Myocyte (in vitro differentiated cells): ENCODE measurements around the gene GRM7. TPM values are rescaled to one million over a fixed set of nuclear protein-coding genes. Genes with fewer than 3 reads are reported as not detected.

Experiments
- DNase-seq: peaks from one replicate; pipeline ENCODE4 v3.0.0-alpha.2; 2012; ENCODE audit warnings: low read depth
- total RNA-seq: library from RNA; depleted of rRNA; stranded (reverse); fragments of >200 nt; gene quantifications from 2 replicates; pipeline ENCODE4 v1.2.3, GENCODE V29; 2014

The GRM7 gene
- total RNA-seq, 1 donor from 2014 or later = not detected

DNA sequence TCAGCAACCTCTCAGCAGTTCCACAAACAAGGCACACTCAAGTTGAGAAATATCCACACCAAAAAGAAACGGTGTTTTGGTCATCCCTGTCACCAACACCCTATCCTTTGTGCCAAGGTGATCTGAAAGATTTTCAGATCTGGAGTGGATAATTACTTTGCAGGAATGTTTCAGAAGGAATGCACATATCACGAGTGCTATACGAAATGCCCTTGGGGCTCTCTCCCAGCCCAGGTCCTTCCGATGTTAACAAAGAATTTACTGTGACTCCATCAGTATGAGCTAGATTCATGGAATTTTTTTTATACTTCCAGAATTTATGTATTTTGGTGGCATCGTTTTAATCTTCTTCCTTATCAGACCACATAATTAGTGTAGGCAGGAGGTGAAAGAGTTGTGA is 105.0 kb downstream of the GRM7 start:
- DNase-seq = no peak

DNA sequence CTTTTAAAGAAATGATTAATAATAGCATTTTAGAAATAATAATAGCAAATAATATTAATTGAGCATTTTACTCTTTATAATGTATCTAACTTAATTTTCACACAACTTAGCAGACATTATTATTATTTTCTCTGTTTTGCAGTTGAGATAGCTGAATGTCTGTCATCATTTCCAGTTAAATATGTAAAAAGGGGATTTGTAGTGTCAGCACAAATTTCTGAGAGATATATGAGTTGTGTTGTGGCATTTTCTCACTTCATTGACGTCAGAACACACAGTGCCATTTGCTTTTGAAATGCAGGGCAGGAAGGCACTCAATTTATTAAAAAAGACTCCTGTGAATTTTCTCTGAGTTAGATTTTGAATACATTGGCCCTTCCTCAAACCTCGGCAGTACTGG is 111.0 kb downstream of the GRM7 start:
- DNase-seq = no peak

DNA sequence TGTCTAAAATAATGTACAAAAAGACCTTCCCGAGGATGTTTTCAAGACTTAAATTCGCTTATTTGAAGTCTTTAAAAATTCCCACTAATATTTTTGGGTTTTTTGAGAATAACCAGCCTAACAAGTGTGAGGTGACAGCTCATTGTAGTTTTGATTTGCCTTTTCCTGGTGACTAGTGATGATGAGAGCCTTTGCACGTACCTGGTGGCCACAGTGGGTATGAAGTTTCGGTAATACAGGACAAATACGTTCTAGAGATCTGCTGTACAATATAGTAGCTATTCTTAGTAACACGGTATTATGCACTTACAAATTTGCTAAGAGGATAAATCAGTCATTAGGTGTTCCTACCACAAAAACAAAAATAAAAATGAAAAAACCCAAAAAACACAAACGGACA is 124.9 kb downstream of the GRM7 start:
- DNase-seq = no peak

DNA sequence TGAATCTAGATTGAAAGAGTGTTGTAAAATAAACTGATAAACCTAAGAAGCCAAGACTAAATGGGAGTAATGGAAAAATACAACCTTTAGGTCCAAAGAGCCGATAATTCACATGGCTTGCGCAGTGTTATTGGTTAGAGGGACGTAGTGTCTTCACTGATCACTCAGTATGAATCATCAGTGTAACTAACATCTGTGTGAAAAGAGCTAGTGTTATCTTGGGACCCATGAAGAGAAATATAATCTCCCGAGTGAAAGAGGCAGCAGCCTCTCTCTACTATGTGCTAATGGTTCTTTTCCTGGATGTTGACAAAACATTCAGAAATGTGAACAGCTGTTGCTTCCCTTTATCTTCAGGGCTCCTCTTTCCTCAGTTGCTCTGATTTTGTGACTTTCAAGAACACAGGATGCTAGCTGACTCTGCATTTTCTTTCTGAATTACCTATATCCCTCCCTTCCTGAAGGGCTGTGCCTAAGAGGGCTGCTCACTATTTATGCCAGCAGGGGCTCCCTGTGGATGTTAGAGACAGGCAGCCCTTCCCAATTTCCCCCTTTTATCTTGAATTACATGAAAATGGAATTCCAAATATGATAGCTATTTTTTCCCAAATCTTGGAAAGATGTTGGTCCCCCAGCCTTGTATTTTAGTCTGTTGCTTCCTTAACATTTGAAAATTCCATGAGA is 128.8 kb downstream of the GRM7 start:
- DNase-seq = no peak

DNA sequence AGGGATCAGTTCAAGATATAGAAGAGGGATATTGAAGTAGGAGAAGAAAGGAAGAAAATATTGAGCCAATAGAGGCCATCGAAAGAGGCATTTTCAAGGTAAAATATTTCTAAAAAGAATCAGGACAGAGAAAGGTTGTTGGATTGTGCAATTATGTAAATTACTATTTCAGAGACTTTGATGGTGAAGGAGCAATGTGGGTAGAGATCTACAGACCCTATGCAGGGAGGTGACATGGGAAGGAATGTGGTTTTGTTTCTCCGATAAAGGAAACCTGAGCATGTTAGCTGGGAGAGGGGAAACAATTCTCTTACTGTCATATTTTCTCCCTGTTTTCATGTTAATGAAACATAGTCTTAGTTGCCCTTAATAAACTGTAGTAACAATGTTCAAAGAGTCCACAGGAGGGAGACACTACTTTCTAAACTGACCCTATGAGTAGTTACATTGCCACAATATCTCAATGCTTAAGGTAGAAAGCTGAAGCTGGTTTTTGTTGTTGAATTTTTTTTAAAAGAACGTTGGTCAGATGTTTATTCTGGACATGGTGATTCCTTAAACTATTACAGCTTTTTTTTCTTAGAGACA is 133.3 kb downstream of the GRM7 start:
- DNase-seq = no peak

DNA sequence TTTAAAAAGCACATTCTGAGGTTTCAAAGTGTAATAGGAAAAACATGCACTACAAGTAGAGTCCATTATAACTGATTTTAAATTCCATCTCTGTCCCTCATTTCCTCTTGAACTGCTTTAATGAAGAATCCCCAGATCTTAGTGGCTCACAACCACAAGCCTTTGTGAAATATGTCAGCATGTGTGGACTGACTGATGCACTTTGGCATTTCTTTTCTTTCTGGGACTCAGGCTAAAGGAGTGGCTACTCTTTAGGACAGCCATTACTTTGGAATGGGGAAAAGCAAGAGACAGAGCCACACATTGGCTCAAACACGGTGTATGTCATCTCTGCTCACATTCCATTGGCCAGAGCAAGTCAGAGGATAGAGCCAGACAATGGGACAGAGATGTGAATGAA is 139.6 kb downstream of the GRM7 start:
- DNase-seq = no peak

DNA sequence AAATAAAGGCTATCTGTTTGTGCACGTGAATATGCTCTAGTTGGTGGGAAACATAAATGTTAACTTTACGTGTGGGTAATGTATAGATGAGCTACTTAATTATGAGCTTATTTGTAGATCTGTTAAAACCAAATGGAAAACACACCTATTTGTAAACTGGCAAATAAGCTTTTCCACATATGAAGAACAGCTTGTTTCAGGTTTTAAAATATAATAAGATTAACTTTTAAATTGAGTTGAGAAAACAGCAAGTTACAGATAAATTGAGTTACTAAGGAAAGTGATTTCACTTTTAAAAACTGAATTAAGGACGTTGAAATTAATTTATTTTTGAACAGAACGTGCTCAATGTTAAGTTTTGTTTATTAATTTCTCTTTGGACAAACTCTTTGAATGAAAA is 140.5 kb downstream of the GRM7 start:
- DNase-seq = no peak

DNA sequence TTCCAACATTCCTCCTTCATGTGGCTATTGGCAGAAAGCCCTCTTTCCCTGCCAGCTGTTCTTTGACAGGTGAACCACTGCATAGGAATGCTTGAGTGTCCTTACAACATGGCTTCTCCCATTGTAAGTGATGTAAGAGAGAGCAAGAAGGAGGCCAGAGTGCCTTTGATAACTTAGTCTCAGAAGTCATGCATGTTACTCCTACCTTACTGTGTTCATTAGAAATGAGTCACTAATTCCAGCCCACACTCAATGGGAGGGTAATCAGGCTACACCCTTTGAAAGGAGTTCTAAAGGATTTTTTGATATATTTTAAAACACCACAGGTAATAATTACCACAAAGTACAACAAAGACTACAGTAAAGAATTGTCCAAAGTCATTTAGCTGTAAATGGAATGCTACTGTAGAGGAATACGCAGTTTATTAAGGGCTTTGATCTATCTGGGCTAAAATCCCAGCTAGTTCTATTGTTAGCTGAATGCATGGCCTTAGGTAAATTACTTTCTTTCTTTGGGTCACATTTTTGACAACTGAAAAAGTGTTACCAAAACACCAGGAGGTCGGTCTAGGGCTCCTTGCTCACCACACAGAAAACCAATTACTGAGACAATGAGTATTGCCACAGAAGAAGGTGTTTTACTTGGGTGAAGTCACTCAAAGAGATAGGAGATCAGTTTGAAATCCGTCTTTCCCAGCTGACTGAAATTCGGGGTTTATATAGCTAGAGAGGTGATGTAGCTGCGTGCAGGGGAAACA is 154.9 kb downstream of the GRM7 start:
- no peak for DNase-seq

DNA sequence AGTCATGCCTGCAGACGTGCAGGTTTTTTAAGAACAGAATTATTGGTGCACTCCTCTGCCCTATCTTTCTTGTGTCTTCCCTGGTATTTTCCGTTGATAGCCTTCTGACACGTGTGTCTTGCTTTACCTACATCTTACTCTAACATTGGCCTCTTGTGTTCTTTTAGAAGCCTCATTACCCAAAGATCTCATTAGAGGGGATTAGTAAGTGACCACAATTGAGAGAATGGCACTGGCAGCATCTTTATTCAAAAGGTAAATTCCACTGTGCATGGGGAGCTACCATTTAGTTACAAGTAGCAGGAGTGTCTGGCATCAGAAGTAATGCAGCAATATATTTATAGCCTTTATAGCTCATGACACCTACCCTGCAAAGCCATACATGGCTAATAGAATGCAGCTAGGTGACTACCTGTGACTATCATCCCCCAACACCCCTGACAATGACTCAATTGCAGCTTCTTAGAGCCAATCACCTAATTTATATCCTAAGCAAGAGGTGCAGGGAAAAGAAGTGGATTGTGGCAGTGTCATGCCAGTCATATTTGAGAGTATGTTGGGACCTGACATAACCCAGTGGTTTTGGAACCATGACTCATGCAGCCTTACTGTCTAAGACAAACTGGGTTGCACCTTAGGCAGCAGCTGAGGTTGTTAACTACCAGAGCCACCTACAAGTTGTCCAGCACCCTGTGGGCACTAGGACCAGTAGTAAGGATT is 164.8 kb downstream of the GRM7 start:
- no peak for DNase-seq

DNA sequence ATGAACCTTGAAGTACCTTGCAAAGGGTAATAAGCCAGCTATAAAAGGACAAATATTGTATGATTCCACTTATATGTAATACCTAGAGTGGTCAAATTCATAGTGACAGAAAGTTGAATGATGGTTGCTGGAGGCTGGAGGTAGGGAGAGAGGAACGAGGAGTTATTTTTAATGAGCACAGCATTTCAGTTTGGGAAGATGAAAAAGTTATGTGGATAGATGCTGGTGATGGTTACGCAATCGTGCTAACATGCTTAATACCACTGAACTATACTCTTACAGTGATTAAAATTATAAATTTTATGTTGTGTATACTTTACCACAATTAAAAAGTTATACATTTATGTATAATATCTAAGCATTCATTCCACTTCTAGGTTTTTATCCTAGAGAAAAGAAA is 168.6 kb downstream of the GRM7 start:
- no peak for DNase-seq

DNA sequence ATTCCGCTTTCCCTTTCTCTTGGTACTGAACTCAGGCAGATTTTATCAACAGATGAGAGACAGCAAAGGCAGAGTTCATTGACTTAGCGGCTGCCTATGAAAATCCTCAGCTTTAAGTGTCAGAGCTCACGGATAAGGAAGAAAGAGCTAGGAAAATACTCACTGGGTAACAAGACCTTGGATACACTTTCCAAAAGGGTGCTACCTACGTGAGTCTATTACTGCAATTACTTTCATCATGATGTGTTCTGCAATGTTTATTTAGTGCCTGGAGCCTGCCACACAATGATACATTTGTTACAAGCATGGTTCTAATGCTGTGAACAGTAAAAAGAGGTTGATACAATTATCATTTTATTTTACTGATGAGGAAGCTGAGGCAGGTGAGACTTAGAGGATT is 177.5 kb downstream of the GRM7 start:
- DNase-seq = no peak

DNA sequence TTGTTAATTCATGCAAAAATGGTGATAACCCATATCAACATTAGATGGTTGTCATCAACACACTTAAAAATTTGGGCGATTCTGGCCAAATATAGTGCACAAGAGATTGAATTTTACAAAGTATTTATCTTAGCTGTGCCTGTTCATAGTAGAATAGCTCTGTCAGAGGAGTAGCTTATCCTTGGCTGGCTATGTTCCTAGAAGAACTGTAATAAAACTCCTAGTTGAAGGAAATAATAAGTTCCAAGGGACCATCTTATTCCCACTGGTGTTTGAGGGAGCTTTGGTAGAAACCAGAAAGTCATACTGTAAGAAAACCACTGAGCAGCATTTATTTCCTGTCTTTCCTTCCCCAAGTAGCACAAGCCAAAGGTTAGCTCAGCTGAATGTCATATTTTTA is 201.8 kb downstream of the GRM7 start:
- DNase-seq = no peak

DNA sequence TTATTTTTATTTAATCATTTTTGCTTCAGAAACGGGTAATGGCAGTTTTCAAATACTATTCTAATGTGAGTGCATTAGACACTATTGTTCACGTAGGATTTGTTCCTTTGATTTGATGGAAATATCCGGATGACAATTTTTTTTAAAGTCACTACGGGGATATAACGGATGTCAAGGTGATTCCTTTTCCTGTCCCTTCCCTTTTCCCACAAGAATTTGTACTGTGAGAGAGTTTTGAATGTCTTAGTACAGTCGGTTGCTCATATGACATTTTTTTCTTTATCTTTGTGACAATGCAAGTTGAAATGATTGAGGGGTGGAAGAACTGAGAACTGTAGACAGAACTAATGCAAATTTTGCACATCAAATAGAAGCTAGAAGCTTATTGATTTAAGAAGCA is 209.5 kb downstream of the GRM7 start:
- DNase-seq = no peak

DNA sequence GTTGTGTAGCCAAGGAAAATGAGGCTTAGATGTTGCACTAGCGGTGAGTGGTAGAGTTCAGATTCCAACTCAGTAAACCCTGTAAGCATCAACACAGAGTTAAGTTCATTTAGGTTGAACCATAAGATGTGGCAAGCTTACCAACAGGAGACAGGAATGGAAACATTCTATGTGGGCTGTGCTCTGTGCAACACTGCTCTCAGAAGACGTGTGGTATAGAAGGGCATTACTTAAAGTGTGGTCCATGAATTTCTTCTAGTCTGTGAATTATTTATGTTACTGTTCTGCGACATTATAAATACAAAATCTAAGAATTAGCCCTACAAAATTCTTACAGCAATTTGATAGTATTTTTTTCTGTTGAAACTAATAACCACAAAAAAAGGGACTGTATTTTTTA is 213.3 kb downstream of the GRM7 start:
- DNase-seq = no peak

DNA sequence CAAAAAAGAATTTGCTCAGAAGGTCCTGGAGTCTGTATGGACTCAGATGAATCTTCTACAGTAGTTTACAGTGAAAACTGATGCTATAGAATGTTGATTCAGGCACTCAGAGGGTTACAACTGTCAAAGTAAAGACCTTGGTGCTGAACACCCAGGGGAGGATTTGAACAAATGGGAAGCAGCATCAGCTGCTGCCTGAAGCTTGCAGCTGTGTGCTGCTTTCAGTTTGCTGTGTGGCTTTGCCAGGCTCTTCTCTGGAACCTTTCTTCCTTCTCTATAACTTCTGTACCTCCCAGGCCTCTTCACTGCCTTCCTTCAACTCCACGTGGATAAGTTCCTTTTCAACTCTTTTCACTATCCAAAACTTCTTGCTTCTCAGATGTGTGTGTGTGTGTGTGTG is 214.2 kb downstream of the GRM7 start:
- no peak for DNase-seq

DNA sequence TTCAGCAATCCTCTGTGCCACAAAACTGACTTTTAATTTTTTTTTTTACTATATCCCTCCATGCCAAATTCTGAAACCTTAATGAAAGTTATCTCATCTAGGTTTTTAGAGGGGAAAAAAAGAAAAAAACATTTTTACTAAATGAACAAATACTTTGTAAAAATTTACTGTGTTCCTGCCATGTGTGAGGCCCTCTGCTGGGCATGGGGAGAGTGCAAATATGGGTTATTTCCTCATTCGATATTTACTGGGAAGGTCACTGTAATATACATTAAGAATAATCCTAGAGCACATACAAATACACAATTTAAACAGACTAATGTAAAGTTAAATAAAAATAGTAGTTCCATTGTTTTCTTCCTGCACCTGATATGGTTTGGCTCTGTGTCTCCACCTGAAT is 215.0 kb downstream of the GRM7 start:
- DNase-seq = no peak

DNA sequence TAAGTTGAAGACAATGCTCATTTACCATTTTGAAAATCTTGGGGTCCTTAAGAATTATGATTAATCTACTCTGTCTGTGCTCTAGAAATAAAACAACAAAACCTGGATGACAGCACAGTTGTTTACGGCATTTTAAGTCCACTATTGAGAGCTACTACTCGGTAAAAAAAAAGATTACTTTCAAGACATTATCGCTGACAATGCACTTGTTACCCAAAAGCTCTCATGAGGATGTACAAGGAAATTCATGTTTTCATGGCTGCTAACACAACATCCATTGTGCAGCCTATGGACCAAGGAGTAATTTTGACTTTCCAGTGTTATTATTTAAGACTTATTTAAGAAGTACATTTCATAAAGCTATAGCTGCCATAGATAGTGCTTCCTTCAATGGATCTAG is 221.3 kb downstream of the GRM7 start:
- no peak for DNase-seq

DNA sequence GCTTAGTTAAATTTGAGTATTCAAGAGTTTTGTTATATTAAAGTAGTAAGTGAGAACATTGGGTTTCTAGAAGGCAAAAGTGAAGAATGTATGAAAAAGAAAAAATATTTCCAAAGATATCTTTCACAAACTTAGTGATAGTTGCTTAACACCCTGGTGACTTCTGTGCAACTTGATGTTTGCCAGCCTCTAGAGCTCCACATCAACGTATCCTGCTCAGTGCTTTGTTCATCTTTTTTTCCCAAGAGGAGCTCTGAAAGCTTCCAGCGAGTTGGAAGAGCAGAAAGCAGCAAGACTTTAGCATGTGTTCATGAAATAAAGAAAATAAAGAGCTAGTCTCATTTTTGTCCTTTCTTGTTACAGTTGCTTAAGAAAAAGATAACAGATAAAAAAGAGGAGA is 225.5 kb downstream of the GRM7 start:
- no peak for DNase-seq

DNA sequence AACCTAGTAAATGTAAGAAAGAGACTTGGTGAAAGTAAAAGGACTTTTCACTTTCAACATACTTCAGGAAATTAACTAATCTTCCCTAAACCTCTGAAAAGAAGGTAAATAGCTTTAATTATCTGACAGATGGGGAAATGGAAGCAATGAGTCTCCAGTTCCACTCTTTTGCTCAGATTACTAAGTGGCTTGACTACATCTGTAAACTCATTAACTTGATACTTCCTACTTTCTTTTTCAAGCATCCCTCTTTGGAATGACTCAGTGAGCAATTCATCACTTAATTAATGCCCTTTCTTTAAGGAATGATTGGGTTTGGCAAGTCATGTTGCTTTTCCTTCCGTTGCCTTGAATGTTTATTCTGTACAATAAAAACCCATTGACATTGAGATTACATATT is 234.2 kb downstream of the GRM7 start:
- no peak for DNase-seq

DNA sequence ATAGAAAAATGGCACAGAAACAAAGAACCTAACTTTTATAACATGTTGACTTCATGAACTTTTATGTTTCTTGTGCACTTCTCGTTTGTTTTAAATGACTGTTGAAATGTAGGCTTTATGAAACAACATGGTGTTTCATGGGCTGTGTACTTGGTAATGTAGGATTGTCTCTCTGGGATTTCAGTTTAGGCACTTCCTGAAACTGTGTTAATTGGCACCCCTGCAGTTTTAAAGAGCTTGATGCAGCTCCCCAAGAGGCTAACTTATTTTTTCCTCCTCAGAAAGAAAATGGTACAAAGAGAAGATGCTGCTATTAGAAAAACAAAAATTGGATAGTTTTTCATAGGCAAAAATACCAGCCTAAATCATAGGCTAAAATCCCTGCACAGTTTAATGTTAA is 239.2 kb downstream of the GRM7 start:
- no peak for DNase-seq

DNA sequence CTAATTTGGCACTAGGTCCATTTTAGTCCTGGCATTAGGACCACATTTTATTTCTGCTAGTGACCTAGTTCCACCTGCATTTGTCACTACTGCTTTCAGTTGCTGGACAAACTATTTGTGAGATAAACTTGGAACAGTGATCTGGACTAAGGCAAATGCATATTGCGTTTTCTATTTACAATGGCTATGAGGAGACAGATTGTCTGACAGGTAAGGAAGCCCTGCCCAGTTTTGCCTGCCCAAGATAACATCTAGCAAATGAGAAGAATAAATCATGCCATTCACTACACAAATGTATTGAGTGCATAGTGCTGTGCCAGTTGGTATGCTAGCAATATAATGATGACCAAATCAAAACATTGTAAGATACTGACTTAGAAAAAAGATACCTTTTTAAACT is 245.7 kb downstream of the GRM7 start:
- no peak for DNase-seq

DNA sequence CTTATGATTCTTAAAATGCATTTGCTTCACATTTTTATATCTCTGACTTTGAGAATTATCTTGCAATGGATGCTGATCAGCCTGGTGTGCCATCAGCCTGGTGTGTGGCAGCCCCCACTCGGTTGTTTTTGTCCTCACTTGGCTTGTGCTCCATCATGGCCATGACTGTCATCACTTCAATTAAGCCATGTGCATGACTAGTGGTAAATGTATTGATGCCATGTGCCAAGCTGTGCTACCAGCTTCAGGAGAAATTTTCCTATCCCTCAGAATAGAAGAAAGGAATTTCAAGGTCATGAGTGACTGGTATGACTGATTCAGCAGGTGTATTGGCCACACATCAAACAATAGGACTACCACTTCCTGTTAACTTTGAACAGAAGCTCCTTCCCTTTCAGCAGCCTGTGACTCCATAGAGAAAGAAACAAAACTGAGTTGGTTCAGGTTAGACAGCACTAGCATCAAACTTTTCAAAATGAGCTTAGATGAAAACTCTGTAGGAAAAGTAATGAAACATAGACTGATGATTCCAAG is 251.7 kb downstream of the GRM7 start:
- DNase-seq = no peak
